Measurements from ENCODE around the gene ZFP90.
"Not testable (repeated sequence)": the region's sequence is repeated elsewhere in the genome, so short reads cannot be mapped to it uniquely, and the experiment has no call there.

ZFP90 gene

GRCh38 chr16:68517606-68518166 is 21.4 kb upstream of the ZFP90 start:
- DNase-seq (ENCODE audit: low read depth in 2 of 2): no peak

- no peak for DNase-seq (ENCODE audit: low read depth in 2 of 2)
Observed at GRCh38 chr16:68519225-68519745, 19.8 kb upstream of the ZFP90 start.

- peak; percentile 67 to 74 for DNase-seq (ENCODE audit: low read depth in 2 of 2)
Observed at GRCh38 chr16:68520649-68521086, 18.4 kb upstream of the ZFP90 start.

- DNase-seq (ENCODE audit: low read depth in 2 of 2): no peak
Observed at GRCh38 chr16:68524069-68524820, 14.8 kb upstream of the ZFP90 start.

DNA sequence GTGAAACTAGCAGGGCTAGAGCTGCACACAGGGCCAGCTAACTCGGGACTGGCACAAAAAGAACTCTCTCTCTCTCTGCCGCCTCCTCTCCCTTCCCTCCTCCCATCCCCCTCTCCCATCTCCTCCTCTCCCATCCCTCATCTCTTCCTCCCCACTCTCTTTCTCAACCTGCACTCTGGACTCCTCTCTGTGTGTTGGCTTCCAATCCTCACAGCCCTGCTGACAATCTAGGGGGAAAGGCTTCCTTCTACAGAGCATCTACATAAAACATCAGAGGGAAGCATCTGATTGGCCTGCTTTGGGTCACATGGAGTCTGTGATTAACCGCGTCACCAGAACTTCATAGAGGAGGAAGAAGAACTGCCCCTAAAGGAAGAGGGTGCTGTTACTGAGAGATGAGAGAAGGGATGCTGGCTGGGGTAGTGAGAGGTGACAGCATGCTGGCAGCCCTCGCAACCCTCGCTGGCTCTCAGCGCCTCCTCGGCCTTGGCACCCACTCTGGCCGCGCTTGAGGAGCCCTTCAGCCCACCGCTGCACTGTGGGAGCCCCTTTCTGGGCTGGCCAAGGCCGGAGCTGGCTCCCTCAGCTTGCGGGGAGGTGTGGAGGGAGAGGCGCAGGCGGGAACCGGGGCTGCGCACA is 12.8 kb upstream of the ZFP90 start:
- no peak for DNase-seq (ENCODE audit: low read depth in 2 of 2)

GRCh38 chr16:68526782-68527145 is 12.3 kb upstream of the ZFP90 start:
- DNase-seq (ENCODE audit: low read depth in 2 of 2): no peak

GRCh38 chr16:68528233-68528632 is 10.9 kb upstream of the ZFP90 start:
- DNase-seq (ENCODE audit: low read depth in 2 of 2): no peak

DNA sequence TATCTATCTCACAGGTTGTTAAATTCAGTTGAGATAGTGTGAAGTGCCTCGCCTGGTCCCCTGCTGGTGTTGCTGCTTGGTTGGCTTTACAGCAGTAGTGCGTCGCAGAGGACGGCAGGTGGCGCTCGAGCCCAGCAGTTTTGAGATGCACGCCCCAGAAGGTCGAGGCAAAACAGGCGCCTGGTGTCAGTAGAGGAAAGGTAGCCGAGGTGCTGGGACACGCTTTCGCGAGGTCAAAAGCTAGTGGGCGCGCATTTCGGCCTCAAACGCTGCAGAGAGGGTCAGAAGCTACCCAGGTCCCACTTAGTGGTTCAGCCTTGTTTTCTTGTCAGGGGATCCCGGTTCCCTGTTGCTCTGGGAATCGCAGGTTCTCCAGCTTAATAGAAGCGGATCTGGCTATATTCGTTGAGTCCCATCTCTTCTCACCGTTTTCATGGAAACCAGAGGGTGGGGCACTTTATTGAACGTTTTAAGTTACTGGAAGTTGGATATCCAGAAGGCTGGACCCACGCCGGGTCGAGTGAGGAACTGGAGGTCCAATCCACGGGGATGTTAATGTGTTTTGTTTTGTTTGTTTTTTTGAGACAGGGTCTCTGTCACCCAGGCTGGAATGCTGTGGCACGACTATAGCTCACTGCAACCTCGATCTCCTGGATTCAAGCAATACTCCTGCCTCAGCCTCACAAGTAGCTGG is 10.3 kb upstream of the ZFP90 start:
- DNase-seq (ENCODE audit: low read depth in 2 of 2): peak; percentile 76 to 81

- no peak for DNase-seq (ENCODE audit: low read depth in 2 of 2)
Observed at GRCh38 chr16:68529608-68529930, 9.5 kb upstream of the ZFP90 start.

GRCh38 chr16:68529931-68530701 is 9.0 kb upstream of the ZFP90 start:
- DNase-seq (ENCODE audit: low read depth in 2 of 2): peak; percentile 79 to 87

DNA sequence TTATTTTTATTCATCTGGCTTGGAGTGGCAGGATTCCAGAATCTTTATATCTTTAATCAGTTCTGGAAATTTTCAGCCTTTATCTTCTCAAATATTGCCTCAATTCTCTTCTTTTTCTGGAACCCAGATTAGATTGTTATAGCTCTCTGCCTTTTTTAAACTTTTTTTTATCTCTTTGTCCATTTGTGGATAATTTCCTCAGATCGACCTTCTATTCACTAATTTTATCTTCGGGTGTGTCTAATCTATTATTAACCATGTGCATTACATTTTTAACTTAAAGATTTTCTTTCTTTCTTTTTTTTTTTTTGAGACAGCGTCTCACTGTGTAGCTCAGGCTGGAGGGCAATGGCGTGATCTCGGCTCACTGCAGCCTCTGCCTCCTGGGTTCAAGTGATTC is 5.2 kb upstream of the ZFP90 start:
- no peak for DNase-seq (ENCODE audit: low read depth in 2 of 2)

- no peak for DNase-seq (ENCODE audit: low read depth in 2 of 2)
Observed at GRCh38 chr16:68535331-68535730, 3.8 kb upstream of the ZFP90 start.

DNA sequence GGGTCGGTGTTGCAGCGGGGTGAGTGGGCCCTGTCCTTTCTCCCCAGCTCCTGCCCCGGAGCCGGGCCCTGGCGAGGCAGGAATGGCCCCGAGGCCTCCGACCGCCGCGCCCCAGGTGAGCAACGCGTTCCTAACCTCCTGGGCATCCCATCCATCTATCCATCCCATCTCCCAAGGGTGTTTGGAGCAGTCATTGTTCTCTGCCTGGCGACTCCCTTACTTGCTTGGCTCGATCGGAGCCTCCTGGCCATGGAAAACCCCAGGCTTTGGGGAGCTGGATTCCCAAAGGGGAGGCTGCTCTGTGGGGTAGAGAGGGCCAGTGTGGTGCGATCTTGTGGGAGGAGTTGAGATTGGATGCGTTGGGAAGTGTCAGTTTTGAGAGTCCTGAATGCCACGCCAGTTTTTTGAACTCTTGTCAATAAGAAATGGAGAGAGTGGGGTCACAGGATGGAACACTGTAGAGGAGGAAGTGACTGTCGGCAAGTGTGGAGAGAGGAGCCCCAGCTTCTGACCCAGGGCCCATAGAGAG is 684 bp downstream of the ZFP90 start:
- no peak for DNase-seq (ENCODE audit: low read depth in 2 of 2)

DNA sequence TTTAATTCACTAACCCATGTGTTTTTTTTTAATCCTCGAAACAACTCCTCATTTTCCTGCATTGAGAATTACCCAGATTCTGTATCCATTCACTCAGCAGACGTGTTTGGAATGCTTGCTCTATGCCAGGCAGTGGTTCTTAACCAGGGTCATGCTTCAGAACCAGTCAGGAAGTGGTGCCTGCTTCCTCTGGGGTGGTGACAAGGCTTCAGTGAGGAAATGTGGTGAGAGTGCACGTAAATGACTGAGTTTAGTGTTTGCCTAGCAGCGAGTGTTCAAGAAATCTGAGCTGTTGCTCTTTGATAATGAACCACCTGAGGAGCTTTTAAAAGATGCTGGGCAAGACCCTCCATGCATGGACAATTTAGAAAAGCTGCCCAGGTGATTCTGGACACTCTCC is 9.9 kb downstream of the ZFP90 start:
- DNase-seq (ENCODE audit: low read depth in 2 of 2): no peak

- DNase-seq (ENCODE audit: low read depth in 2 of 2): no peak
Observed at GRCh38 chr16:68553186-68553585, 14.1 kb downstream of the ZFP90 start.

DNA sequence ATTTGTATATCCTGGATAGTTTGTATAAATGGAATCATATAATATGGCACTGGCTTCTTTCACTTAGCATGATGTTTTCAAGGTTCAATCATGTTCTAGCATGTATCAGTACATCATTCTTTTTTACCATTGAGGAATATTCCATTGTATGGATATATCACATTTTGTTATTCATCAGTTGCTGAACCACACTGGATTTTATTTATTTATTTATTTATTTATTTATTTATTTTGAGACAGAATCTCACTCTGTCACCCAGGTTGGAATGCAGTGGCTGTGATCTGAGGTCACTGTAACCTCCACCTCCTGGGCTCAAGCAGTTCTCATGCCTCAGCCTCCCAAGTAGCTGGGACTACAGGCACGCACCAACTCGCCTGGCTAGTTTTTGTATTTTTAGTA is 21.2 kb downstream of the ZFP90 start:
- not testable (repeated sequence) for DNase-seq (ENCODE audit: low read depth in 2 of 2)

GRCh38 chr16:68563631-68564381 is 24.7 kb downstream of the ZFP90 start:
- DNase-seq (ENCODE audit: low read depth in 2 of 2): no peak

GRCh38 chr16:68564382-68564985 is 25.4 kb downstream of the ZFP90 start:
- DNase-seq (ENCODE audit: low read depth in 2 of 2): no peak

- no peak for DNase-seq (ENCODE audit: low read depth in 2 of 2)
Observed at GRCh38 chr16:68574479-68574878, 35.4 kb downstream of the ZFP90 start.

GRCh38 chr16:68575082-68575481 is 36.0 kb downstream of the ZFP90 start:
- DNase-seq (ENCODE audit: low read depth in 2 of 2): no peak
